Measurements from ENCODE around the gene GPD2.
"Not testable (repeated sequence)": the region's sequence is repeated elsewhere in the genome, so short reads cannot be mapped to it uniquely, and the experiment has no call there.

The GPD2 gene

GRCh38 chr2:156473445-156473844, 37.3 kb downstream of the GPD2 start:
- H3K4me3 ChIP-seq (ENCODE audit: low read depth, low read length), result no peak overlapping the region

GRCh38 chr2:156474401-156474800, 38.2 kb downstream of the GPD2 start:
- no peak overlapping the region for H3K4me3 ChIP-seq (ENCODE audit: low read depth, low read length)

GRCh38 chr2:156476021-156476849, 40.1 kb downstream of the GPD2 start:
- H3K4me3 ChIP-seq (ENCODE audit: low read depth, low read length), result no peak overlapping the region

DNA sequence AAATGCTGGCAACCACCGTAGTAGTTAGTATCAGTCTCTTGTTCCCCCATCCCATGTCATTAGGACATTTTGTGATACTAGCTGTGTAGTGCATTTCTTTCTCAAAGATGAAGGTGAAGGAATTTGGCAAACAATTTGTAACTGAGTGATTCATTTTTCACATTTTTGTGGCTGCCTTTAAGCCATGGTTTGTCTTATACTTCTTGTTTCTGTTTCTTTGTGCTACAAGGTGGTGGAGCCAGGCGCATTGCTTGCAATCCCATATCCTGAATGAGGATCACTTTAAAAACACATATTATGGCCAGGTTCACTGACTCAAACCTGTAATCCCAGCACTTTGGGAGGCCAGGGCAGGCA, 40.6 kb downstream of the GPD2 start:
- no peak overlapping the region for H3K4me3 ChIP-seq (ENCODE audit: low read depth, low read length)

- no peak overlapping the region for H3K4me3 ChIP-seq (ENCODE audit: low read depth, low read length)
Measured at GRCh38 chr2:156480376-156480775, 44.2 kb downstream of the GPD2 start.

GRCh38 chr2:156481312-156481711, 45.1 kb downstream of the GPD2 start:
- H3K4me3 ChIP-seq (ENCODE audit: low read depth, low read length), result no peak overlapping the region

DNA sequence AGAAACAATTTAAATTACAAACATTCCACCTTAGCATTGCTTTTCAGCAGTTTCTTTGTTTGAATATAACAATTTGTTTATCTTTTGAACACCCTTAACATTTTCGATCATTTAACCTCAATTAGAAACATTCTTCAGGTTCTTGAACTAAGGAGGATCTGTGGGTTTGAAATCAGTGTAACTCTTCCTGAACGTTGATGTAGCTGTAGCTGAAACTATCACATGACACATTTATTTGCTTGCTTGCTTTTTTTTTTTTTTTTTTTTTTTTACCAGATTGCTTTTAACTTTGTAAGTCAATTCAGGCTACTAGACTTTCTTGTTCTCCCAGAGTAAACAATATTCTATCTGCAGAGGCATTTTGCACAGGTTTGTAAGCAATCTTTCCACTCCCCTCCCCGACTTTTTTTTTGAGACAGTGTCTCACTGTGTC, 47.6 kb downstream of the GPD2 start:
- H3K4me3 ChIP-seq (ENCODE audit: low read depth, low read length), result no peak overlapping the region

DNA sequence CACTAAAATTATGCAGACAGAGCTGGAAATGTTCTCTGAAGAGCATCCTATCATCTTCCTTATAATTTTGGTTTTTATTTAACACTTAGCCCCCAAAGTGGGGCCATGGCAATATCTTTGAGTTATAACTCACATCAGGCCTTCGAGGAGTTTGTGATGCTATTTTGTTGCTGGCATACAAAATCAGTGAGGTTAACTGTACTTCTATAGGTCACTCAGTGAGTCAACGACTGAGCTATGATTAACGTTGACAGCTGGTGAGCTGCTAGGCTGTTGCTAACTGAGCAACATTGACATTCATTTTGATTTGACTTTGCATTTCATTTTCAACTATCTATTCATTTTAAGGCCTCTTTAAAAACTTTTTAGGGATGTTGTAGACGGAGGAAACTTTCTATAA, 50.0 kb downstream of the GPD2 start:
- H3K4me3 ChIP-seq (ENCODE audit: low read depth, low read length), result no peak overlapping the region

GRCh38 chr2:156486614-156487013, 50.4 kb downstream of the GPD2 start:
- H3K4me3 ChIP-seq (ENCODE audit: low read depth, low read length), result no peak overlapping the region

DNA sequence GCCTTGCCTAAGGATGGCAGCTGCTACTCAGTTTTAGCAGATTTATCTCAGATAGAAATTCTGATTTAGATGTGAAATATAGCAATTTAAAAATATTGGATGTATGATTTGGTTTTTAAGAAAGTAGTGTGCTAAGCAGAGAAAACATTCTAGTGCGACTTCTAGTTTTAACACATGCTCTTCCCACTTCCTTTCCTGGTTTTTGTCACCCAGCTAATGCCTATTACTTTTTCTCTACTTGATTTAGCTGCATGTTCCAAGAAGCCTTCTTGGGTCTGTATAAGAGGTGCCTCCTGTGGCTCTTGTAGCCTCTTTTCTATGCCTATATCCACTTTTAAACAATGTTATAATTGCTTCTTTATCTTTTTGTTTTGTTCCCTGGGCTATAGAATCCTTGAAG, 53.0 kb downstream of the GPD2 start:
- H3K4me3 ChIP-seq (ENCODE audit: low read depth, low read length), result no peak overlapping the region

GRCh38 chr2:156489750-156490465, 53.7 kb downstream of the GPD2 start:
- no peak overlapping the region for H3K4me3 ChIP-seq (ENCODE audit: low read depth, low read length)

DNA sequence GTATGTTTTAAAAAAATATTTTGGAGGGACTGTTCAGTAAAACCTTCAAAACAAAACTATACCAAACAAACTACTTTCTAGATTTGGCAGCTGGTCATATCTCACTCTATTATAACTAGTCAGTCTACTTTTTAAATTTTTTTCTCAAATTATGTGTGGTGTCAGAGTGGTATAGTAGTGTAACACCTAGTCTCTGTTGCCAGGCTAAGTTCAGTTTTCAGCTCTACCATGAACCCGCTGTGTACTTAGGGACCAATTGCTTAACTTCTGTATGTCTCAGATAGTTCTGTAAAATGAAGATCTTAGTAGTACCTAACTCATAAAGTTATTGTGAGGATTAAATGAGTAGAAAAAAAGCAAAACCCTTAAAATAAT, 54.3 kb downstream of the GPD2 start:
- no peak overlapping the region for H3K4me3 ChIP-seq (ENCODE audit: low read depth, low read length)

GRCh38 chr2:156491176-156491575, 55.0 kb downstream of the GPD2 start:
- H3K4me3 ChIP-seq (ENCODE audit: low read depth, low read length), result no peak overlapping the region

DNA sequence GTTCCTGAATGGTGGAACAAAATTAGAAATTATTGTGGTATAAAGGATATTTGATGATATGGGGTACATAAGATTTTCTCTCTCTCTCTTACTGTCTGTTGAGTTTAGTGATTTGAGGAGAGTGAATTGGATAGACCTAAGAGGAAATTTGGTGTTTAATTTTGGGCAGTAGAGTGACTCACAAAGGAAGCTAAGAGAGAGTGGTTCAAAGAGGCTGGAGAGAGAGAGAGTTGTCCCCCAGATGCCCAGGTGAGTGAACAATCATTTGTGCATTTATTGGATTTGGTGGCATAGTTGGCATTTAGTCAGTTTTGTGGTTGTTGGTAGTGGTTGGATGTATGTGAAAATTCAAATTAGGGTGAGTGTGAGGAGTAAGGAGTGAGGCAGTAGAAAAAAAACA, 56.8 kb downstream of the GPD2 start:
- H3K4me3 ChIP-seq (ENCODE audit: low read depth, low read length), result no peak overlapping the region

DNA sequence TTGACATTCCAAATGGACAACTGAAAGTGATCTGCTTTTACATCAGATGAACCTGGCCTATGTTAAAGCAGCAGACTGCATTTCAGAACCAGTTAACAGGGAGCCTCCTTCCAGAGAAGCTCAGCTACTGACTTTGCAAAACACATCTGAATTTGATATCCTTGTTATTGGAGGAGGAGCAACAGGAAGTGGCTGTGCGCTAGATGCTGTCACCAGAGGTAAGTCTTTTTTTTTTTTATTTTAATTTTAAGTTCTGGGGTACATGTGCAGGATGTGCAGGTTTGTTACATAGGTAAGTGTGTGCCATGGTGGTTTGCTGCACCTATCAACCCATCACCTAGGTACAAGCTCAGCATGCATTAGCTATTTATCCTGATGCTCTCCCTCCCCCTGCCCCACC, 59.8 kb downstream of the GPD2 start:
- not testable (repeated sequence) for H3K4me3 ChIP-seq (ENCODE audit: low read depth, low read length)

DNA sequence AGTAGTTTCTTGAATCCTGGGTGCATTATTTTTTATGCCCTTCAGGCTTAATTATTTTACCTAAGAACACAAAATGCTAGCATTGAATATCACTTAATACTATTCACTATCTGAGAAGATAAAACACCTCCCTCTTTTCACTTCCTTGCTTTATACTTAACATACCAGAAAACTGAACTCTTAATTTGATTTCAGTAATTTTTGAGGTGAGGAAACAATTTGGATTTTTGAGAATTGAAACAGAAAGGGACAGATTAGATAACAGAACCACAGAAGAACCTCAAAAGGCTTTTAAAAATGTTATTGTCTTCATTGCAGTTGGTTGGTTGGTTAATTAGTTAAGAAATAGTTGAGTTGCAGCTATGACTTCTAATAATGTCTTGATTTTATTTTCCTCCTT, 69.5 kb downstream of the GPD2 start:
- no peak overlapping the region for H3K4me3 ChIP-seq (ENCODE audit: low read depth, low read length)

DNA sequence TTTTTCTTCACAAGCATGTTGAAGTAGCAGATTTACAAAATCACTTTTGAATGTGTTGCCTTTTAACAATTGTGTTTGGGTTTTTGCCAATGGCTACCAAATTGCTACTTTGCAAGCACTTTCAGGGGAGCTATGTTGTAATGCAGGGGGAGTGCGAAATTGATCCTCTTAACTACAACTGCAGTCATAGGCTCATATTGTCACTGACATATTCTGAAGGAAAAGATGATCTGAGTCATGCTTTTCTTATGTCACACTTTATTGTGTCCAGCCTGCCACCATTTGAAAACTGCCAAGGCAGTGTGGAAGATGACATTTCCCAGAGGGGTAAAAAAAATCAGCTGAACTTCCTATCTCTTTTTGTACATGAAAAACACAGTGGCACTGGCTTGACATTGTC, 74.9 kb downstream of the GPD2 start:
- no peak overlapping the region for H3K4me3 ChIP-seq (ENCODE audit: low read depth, low read length)

DNA sequence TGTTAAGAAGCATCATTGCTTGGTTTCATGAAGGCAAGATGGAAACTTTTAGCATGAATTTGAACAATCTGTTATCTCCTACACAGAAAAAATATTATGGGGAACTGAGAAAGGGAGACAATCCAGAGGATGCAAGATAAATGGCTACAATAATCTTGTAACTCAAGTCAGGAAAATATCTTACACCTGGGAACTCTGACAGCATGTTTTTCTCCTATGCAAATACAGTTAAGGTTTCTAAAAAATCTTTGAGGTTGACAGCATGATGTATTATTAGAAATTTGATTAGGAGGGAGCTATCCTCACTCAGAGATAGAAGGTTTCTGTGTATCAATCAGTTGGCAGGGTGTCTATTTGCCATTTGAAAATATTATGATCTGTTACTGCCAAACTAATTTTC, 75.6 kb downstream of the GPD2 start:
- H3K4me3 ChIP-seq (ENCODE audit: low read depth, low read length), result no peak overlapping the region

DNA sequence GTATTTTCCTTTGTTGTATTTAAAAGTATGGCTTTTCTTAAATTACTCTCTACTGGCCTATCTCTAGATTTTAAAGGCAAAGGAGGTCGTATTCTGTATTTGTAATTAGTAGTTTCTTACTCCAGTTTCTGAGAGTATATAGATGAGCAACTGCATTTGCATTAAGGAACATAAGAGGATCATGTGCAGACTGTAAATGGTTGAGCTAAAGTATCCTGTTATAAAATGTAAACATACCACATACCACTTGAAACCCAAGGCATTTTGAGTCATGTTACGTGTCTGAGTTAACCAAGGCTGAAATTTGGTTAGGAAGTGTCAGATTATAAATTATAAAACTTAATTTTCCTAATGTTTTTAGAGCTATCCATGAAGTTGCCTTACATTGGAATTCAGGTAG, 76.3 kb downstream of the GPD2 start:
- H3K4me3 ChIP-seq (ENCODE audit: low read depth, low read length), result no peak overlapping the region

- H3K4me3 ChIP-seq (ENCODE audit: low read depth, low read length), result no peak overlapping the region
Measured at GRCh38 chr2:156513219-156513618, 77.0 kb downstream of the GPD2 start.

GRCh38 chr2:156517419-156517818, 81.2 kb downstream of the GPD2 start:
- no peak overlapping the region for H3K4me3 ChIP-seq (ENCODE audit: low read depth, low read length)

DNA sequence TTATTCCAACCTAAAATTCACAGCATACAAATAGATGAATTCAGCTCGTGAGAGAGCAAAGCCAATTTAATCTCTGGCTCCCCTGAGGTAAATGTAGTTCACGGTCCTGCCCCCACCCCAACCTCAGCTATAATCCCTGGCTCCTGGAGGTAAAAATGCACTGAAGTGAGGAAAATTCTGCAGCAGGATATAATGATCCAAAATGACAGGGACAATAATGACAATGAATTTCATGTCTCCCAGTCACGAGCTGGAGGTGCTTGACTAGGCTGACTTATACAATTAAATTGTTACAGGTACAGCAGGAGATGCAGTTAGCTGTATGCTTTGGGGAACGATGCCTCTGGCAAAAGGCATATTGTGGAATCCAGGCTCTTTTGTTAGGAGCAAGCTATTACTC, 82.0 kb downstream of the GPD2 start:
- no peak overlapping the region for H3K4me3 ChIP-seq (ENCODE audit: low read depth, low read length)
